HG03354 (cell line): ENCODE results near the gene PTH1R.

Experiments used
- ATAC-seq: cut with Tn5 transposase; IDR thresholded peaks from one replicate; pipeline ENCODE4 v1.9.1; 2021; ENCODE audit warnings: mild to moderate bottlenecking; ENCODE audit not compliant: unreplicated experiment, poor library complexity, severe bottlenecking

PTH1R gene

DNA sequence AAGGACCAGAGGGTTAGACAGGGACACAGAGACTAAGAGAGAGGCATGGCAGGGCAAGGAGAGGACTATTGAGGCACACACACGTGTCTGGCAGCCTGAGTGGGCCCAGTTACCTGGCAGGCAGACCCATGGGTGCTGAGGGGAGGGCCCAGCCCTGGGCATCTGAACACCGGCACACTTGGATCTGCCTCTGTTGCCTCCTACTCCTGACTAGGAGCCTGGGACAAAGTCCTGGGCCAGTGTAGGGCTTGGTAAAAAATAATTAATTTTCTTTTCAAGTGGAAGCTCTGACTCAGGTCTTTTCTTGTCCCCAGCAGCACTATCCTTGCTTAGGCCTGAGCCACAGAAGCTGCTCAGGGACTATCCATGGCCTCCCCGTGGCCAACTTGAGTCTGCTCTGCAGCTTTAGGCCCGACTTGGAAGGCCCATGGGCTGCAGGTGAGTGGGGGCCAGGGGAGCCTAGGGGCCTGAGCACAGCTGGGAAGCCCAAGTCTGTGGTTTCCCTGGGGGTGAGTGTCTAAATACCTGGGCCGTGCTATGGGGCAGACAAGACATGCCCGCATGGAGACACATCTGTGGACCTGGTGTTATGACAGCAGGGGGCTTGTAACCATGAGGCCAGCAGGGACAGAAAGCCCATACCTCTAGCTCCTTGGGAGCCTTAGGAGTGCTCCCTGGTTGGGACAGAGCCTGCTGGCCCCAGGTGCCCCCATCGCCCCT, at the start of gene PTH1R:
TSS of gene PTH1R (plus strand) at position 316 of the 720 bp plus-strand sequence. CDS start 5,839 bp downstream, outside the sequence.
- no peak for ATAC-seq

DNA sequence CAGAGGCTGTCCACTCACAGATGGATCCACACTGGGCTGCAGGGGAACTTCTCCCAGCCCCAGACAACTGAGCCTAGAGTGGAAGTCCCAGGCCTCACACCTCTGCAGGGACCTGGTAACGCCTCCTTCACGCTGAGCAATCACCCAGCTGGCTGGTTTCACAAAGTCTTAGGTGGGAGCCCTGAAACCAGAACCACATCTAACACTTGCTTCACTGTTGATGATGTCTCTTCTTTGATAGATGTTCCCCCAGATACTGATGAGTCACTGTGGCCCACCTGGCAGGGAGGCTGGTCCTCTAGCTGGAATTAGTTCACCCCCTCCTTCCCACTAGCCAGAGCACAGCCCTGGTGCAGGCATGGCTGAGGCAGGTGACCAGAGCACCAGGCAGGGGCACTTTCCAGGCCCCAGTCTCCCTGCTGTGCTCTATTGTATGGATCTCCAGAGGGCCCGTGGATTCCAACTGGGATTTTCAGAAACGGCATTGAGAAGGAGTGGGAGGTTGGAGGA, 47.8 kb upstream of the PTH1R start:
- ATAC-seq: peak; percentile 57

DNA sequence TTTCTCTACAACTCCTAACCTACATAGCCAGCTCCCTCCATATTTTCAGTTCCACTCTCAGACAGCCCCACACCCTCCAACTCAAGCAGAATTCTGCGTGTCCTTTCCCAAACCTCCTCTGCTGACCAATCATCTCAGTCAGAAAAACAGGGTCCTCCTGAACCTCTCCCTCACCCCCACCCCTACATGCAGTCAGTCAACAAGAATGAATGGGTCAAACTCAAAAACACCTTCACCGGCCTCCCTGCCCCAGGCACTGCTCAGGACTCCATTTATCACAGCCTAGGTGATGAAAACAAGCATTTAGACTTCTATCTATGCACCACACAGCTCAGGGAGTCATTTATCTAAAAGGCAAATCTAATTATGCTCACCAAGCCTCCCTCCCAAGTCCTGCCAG, 46.7 kb upstream of the PTH1R start:
- no peak for ATAC-seq

DNA sequence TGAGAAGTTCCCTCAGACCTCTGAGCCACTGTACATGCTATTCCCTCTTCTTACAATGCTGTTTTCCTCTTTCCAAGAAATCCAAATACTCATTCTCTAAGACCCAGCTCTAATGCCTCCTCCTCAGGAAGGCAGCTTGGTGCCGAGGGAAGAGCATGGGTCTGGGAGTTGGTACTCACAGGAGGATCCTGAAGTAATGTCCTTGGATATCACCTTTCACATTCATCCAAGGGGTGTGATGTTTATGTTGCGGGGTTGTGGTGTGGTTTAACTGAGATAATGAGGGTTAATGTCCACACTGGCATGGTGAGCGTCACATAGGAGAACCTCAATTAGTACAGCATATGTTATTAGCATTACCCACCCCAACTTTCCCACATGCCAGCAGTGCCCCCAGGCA, 46.2 kb upstream of the PTH1R start:
- ATAC-seq: no peak

DNA sequence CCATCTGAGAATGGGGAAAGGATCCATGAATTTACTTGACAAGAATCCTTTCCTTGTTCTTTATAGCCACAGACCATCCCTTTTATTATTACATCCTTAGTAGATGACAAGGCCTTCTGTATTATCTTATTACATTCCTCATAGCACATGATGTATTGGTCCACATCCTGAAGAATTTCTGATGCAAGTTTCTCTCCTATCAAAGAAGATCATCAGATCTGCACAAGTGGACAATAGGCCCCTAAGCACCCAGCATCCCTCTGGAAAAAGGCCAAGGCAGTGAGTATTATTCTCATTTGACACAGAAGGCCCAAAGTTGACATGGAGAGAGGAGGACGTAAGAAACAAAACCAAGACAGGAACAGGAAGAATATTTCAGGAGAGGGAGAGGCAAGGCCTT, 45.7 kb upstream of the PTH1R start:
- no peak for ATAC-seq

DNA sequence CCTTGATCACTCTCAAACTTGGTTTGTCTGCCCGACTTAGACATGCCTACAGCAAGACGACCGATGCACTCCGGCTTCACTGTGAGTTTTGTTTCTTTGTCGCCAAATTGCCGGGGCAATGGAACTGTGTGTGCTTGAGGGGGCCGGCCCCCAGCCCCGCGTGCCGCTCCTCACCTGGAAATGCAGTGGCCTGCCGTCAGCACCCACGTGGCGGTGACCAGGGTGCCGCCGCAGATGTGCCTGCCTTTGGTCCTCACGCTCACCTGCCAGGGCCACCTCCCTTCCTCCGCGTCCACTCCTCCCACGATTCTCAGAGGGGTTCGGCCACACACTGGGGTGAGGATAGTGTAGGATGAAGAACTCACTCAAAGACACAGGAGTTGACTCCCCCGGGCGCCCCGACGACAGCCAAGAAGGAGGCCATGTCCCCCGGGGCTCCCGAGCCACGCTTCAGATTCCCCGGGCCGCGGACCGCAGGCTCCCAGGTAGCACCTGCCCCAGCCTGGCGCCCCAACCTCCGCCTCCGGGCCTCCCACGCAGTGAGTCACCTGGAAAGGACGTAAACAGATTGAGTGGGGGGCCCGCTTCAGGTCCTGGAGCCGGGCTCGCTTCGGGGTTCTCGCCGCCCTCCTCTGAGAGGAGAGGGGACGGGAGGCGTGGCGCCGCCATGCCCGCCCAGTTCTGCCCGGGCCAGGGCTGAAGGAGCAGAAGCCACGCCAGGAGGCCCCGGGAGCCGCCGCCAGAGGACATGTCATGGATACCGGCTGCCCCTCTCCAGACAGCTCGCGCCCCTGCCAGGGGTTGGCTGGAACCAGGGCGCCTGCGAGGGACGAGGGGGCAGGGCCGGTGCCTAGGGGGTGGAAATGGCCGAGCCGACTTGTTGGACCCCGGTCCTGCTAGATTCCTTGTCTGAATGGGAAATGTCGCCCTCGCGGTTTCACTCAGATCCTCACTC, 43.9 kb upstream of the PTH1R start:
- no peak for ATAC-seq

DNA sequence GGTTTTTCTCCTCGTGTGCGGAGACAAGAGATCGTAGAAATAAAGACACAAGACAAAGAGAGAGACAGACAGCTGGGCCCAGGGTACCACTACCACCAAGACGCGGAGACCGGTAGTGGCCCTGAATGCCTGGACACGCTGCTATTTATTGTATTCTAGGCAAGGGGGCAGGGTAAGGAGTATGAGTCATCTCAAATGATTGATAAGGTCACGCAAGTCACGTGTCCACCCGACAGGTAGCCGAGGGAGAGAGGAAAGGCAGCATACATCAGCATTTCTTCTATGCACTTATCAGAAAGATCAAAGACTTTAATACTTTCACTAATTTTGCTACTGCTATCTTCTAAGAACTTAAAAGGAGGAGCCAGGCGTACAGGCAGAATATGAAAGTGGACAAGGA, 42.5 kb upstream of the PTH1R start:
- ATAC-seq: no peak

DNA sequence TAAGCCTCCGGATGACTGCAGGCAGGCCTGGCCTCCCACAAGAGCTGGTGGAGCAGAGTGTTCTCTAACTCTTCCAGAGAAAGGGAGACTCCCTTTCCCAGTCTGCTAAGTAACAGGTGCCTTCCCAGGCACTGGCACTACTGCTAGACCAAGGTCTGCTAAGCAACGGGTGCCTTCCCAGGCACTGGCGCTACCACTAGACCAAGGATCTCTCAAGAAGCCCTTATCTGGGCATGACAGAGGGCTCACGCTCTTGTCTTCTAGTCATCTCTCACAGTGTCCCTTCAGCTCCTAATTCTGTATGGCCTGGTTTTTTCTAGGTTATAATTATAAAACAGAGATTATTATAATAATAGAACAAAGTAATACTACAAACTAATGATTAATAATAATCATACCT, 42.0 kb upstream of the PTH1R start:
- ATAC-seq: no peak

DNA sequence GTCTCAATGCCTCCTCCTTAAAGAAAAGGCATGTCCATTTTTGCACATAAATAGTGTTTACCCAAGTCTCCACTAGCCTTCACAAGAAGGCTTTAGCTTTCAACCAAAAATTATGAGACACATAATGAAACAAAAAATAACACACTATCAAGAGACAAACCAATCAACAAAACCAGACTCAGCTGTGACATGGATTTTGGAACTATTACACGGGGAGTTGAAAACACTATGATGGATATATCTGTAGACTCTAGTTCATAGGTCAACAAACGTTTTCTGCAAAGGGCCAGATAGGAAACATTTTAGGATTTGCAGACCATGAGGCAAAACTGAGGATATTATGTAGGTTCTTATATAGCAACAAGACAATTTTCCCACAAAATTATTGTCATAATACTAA, 39.2 kb upstream of the PTH1R start:
- no peak for ATAC-seq

DNA sequence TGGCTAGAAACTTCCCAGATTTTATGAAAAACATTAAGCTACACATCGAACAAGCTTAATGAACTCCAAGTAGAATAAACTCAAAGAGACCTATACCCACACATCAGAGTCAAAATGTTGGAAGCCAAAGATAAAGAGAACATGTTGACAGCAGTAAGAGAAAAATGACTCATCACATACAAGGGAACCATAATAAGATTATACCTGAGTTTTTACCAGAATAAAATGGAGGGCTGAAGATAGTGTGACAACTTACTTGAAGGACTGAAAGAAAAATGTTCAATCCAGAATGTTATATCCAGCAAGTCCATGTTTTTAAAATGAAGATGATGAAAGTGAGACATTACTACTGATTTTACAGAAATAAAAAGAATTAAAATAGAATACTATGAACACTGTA, 37.0 kb upstream of the PTH1R start:
- ATAC-seq: no peak

DNA sequence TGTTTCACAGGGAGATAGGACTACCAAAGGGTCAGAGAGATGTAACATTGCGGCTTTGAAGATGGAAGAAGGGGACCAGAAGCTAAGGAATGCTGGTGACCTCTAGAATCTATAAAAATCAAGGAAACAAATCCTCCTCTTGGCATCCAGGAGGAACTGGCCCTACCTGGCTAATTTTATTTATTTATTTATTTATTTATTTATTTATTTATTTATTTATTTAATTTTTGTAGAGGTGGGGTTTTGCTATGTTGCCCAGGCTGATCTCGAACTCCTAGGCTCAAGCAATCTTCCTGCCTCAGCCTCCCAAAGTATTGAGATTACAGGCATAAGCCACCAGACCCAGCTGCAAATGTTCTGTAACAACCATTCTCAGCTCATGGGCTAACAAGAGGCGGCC, 34.0 kb upstream of the PTH1R start:
- ATAC-seq: no peak

DNA sequence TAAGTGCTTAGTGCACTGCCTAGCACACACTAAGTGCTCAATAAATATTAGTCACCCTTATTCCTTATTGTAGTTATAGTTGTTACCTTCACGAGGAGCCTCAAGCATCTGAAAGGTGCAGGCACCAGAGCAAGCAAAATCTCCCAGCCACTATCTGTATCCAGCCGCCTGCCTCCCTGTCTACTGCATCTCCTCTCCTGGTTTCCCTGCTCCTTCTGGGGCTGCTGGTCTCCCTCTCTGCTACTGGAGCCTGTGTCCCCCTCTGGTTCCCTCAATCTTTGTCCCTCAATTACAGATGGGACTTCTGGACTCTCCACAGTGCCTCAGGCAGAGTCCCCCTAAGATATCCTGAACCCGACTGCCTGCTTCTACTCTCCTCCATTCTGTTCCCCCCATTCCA, 33.1 kb upstream of the PTH1R start:
- ATAC-seq: no peak

DNA sequence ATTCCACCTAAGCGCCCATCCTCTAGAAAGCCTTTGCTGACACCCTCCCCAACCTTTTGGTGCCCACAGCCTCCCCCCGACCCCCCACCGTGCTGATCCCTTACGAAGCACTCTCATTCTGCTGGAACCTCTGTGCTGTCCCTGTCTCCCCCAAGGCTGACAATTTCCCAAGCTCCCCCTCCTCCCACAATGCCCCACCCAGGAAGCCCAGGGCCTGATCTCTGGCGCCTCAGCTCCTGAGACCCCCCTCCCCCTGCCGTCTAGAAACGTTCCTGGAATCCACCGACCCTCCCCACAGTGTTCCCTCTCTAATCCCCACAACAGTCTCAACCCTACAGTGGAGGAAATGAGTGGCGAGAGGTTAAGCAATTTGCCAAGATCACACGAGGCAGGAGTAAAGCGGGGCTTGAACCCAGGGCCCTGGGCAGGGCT, 32.6 kb upstream of the PTH1R start:
- no peak for ATAC-seq

DNA sequence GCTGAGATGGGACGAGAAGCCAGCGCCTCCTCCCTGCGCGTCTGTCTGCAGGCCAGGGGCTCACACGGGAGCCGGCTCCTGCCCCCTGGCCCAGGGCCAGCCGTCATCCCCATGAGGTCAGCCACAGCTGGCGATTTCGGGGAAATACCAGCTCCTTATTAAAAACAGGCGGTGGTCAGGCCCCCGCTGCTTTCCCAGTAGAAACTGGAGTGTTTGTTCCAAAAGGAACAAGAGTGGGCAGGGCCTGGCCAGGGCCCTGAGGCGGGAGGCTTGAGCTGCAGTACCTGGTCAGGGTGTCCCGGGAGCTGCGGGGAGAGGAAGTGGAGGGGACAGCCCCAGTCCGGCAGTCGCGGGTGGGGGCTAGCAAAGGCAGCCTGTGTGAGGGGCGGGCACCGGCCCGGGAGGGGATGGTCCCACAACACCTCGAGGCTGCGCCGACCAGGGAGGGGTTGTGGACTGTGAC, 32.1 kb upstream of the PTH1R start:
- ATAC-seq: peak; percentile 58

DNA sequence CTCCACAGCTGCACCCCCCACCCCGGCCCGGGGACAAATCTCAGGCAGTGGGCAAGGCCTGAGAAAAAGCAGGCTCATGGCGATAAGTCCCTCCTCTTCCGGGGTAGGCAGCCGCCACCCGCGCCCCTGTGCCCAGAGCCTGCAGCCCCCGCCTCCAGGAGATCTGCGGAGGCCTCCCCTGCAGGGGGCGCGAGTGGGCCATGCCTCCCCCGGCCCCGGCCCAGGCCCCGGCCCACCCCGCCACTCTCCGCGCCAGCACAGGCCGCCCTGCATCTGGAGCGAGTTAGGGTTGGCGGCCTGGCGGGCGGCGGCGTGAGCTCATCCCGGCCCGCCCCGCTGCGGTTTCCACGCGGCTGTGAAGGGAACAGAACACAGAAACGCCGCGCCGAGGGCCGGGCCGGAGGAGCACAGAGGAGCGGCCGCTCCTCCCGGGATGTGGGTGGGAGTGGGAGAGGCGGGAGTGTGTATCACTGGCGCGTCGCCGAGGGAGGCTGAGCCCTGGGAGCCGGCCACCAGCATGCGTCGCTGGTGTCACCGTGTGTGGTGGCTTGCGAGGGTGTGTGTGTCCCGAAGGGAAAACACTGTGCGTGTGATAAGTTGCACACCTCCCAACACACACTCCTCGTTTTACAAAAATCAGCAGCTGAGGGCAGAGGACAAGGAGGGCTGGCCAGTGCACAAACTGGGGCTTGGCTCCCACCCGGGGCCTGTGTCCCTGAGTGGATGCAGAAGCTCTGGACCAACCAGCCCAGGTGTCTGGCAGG, 31.5 kb upstream of the PTH1R start:
- peak; percentile 77 for ATAC-seq

DNA sequence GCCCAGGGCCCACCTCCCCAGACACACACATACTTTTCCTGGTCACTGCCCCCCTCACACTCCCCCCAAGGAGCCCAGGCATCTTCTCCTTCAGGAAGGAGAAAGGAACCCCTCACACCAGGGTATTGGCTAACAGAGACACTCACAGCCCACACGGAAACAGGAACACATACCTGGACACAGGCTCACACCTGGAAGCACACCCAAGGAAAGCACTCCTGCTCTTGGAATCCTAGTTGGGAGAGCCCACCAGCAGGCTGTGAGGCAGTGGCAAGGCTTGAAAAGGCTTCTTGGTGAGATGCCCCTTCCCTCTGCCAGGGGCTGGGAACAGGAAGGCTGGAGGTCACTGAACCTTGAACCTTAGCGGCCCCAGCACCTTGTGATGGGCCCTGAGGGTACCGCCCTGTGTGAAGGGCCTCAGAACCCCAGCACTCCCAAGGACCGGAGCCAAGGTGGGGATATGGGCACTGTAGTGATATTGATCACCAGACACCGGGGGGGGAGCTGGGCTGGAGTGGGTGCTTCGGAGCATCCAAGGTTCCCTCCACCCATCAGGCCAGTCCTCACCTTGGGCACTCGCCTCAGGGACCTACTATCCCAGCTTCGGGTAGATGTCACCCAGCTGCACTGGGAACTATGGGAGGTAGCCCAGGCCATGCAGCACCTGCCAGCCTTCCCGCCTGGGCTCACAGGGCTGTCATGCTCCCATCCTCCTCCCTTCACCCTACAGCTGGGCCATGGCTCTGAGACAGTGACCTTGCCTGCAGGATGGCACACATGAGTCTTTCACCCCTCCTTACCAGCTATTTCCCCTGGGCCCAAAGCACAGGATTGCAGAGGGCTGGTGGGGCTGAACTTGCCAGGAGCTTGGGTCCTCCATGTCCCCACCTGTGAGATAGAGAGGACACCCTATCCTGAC, 30.6 kb upstream of the PTH1R start:
- ATAC-seq: no peak

DNA sequence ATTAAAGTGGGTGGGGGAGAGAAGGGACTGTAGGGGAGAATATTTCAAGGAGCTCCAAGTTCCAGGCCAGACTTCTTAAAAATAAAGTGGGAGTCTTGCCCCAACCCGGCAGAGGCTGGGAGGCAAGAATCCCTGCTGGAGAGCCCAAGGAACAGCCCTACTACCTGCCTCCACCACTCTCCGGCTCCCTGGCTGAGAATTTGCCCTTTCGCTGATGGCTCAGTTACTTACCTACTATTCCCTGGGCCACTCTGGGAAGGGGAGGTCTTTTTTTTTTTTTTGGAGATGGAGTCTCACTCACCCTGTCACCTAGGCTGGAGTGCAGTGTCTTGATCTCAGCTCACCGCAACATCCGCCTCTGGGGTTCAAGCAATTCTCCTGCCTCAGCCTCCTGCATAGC, 29.8 kb upstream of the PTH1R start:
- no peak for ATAC-seq

DNA sequence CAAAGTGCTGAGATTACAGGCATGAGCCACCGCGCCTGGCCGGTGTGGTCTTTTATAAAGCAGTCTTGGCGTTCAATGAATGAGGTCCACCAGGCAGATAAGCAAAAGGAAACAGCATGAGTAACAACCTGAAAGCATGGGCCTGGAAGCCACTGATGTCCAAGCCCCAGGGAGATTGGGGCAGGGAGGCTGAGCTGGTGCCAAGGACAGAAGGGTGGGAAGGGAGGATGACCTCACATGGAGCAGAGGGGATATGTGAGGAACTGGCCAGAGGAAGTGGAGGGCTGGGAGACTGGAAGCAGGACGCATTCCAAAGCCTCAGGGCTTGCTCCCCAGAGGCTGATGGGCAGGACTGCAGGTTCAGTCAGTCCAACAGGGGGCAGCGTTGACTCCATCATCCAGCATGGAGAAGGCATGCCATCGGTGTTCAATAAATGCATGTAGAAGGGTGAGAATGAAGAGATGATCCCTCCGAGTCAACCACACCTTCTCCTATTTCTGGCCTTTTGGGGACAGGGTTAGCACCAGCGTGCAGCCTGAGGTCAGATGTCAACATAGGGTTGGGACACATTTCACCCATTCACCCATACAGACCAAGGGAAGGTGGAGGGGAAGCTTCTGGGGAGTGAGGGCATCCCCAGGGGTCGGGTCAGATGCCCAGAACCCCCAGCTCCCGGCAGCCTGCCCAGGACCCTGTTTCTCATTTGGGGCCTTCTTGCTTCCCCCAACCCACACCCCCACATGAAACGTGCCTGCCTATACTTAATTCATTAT, 29.1 kb upstream of the PTH1R start:
- no peak for ATAC-seq
